Immature natural killer cell (primary cell): ENCODE measurements around the gene SMIM5. TPM values are rescaled to one million over a fixed set of nuclear protein-coding genes. Genes with fewer than 3 reads are reported as not detected.
A peak's percentile ranks its signal among the peaks of the same experiment; 100 is the strongest.
"Not testable (repeated sequence)": the region's sequence is repeated elsewhere in the genome, so short reads cannot be mapped to it uniquely, and the experiment has no call there.

ENCODE experiments used
- DNase-seq, 3 donors: peaks; one replicate each; pipeline ENCODE4 v3.0.0; 2022; ENCODE audit warnings: mixed read lengths in 1 of 3
- H3K27ac Mint-ChIP-seq, 6 donors: one replicate each; pipeline ENCODE4 v1.8.0; 2020; ENCODE audit warnings: mixed read lengths in 6 of 6, mild to moderate bottlenecking in 5 of 6, inconsistent platforms in 4 of 6, moderate library complexity in 3 of 6
- H3K27me3 Mint-ChIP-seq, 3 donors: one replicate each; pipeline ENCODE4 v1.8.0; 2020 to 2021; ENCODE audit warnings: low read depth in 3 of 3, mild to moderate bottlenecking in 3 of 3, mixed read lengths in 3 of 3, moderate library complexity in 3 of 3, inconsistent platforms in 1 of 3
- H3K36me3 Mint-ChIP-seq, 3 donors: one replicate each; pipeline ENCODE4 v1.8.0; 2020; ENCODE audit warnings: mixed read lengths in 3 of 3, inconsistent platforms in 2 of 3, mild to moderate bottlenecking in 2 of 3
- H3K4me1 Mint-ChIP-seq, 2 donors: one replicate each; pipeline ENCODE4 v1.8.0; 2020; ENCODE audit warnings: inconsistent platforms in 2 of 2, mild to moderate bottlenecking in 2 of 2, mixed read lengths in 2 of 2, moderate library complexity in 1 of 2
- H3K4me3 Mint-ChIP-seq, 5 donors: one replicate each; pipeline ENCODE4 v1.8.0; 2020; ENCODE audit warnings: mild to moderate bottlenecking in 5 of 5, mixed read lengths in 5 of 5, inconsistent platforms in 3 of 5, moderate library complexity in 3 of 5
- H3K9me3 Mint-ChIP-seq, 6 donors: one replicate each; pipeline ENCODE4 v1.8.0; 2020; ENCODE audit warnings: mild to moderate bottlenecking in 6 of 6, mixed read lengths in 6 of 6, inconsistent platforms in 4 of 6, moderate library complexity in 3 of 6
- polyA plus RNA-seq, 3 donors: library from polyadenylated mRNA; unstranded; fragments of 300-500 nt; fragmentation: Illumina TruSeq; gene quantifications; one replicate each; pipeline ENCODE4 v1.2.3, GENCODE V29; 2021

The SMIM5 gene
- polyA plus RNA-seq, 3 donors from 2014 or later, result 1.1 TPM; not detected in 2

- Mint-ChIP-seq H3K36me3 (no peaks in the 10 kb centered on the region), H3K4me1 (peaks cover 1 to 6% of the 10 kb centered on the region in 2 donors), H3K27ac (peak overlapping the region in 1 of 6 donors; percentile 26), H3K4me3 (no peak overlapping the region), H3K9me3 (no peaks in the 10 kb centered on the region), H3K27me3 (peaks cover 0 to 3% (median 3%) of the 10 kb centered on the region in 3 donors)
- DNase-seq, result no peak
Observed at GRCh38 chr17:75635610-75636202, 2.5 kb downstream of the SMIM5 start.

- H3K27ac Mint-ChIP-seq, result peak overlapping the region in 1 of 6 donors; percentile 14
- H3K4me1 Mint-ChIP-seq, result peaks cover 1 to 6% of the 10 kb centered on the region in 2 donors
- no peaks in the 10 kb centered on the region for H3K36me3 Mint-ChIP-seq
- no peak for DNase-seq
- H3K4me3 Mint-ChIP-seq, result no peak overlapping the region
- no peaks in the 10 kb centered on the region for H3K9me3 Mint-ChIP-seq
- H3K27me3 Mint-ChIP-seq, result peaks cover 0 to 3% (median 3%) of the 10 kb centered on the region in 3 donors
Observed at GRCh38 chr17:75636381-75637142, 3.3 kb downstream of the SMIM5 start.

DNA sequence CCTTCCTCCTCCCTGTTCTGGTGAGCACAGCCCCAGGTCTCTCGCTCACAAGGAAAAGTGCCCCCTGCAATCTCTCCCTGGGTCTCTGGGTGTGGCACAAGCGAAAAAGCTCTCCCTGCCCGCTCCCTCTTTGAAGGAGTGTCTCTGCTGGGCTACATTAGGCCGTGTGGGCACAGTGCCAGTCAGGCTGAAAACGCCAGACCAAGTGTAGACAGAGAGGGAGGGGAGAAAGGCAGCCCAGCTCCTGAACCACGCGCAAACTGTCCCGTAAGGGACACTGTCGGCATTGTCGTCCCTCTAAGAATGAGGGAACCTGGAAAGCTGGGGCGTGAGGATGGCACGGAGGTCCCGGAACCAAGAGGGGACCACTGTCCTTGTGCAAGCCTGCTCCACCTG is 3.9 kb downstream of the SMIM5 start:
- H3K27ac Mint-ChIP-seq, result no peak overlapping the region
- no peaks in the 10 kb centered on the region for H3K9me3 Mint-ChIP-seq
- H3K27me3 Mint-ChIP-seq, result peaks cover 0 to 3% (median 3%) of the 10 kb centered on the region in 3 donors
- no peak for DNase-seq
- no peak overlapping the region for H3K4me3 Mint-ChIP-seq
- H3K4me1 Mint-ChIP-seq, result peaks cover 1 to 6% of the 10 kb centered on the region in 2 donors
- no peaks in the 10 kb centered on the region for H3K36me3 Mint-ChIP-seq

GRCh38 chr17:75637551-75637950 is 4.3 kb downstream of the SMIM5 start:
- no peak overlapping the region for H3K27ac Mint-ChIP-seq
- H3K4me1 Mint-ChIP-seq, result peaks cover 1 to 6% of the 10 kb centered on the region in 2 donors
- peaks cover 0 to 3% (median 3%) of the 10 kb centered on the region in 3 donors for H3K27me3 Mint-ChIP-seq
- no peaks in the 10 kb centered on the region for H3K9me3 Mint-ChIP-seq
- DNase-seq, result no peak
- no peak overlapping the region for H3K4me3 Mint-ChIP-seq
- H3K36me3 Mint-ChIP-seq, result no peaks in the 10 kb centered on the region

- not testable (repeated sequence) for H3K36me3 Mint-ChIP-seq, H3K4me1 Mint-ChIP-seq, DNase-seq, H3K4me3 Mint-ChIP-seq, H3K27me3 Mint-ChIP-seq, H3K9me3 Mint-ChIP-seq, H3K27ac Mint-ChIP-seq
Observed at GRCh38 chr17:75638039-75638438, 4.8 kb downstream of the SMIM5 start.

DNA sequence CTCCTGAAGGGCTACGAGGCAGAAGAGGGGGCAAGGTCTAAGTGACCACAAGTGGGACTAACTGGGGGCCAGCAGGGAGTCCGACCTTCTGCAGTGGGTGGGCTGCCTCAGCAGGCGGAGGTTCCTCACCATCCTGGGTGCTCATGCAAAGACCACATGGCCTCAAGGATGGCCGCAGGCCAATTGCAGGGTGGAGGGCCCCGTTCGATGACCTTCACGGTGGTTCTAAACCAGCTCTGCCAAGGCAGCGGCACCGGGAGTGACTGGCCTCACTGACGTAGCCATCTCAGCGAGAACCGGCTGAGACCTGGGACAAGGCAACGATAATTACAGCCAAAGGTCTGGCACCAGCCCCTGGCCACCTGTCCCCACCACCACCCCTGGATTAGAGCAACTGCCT is 5.7 kb downstream of the SMIM5 start:
- no peaks in the 10 kb centered on the region for H3K9me3 Mint-ChIP-seq
- no peak overlapping the region for H3K27ac Mint-ChIP-seq
- DNase-seq, result no peak
- H3K4me3 Mint-ChIP-seq, result no peak overlapping the region
- H3K36me3 Mint-ChIP-seq, result no peaks in the 10 kb centered on the region
- peaks cover 0 to 3% (median 1%) of the 10 kb centered on the region in 3 donors for H3K27me3 Mint-ChIP-seq
- peaks cover 0 to under 1% of the 10 kb centered on the region in 2 donors for H3K4me1 Mint-ChIP-seq

DNA sequence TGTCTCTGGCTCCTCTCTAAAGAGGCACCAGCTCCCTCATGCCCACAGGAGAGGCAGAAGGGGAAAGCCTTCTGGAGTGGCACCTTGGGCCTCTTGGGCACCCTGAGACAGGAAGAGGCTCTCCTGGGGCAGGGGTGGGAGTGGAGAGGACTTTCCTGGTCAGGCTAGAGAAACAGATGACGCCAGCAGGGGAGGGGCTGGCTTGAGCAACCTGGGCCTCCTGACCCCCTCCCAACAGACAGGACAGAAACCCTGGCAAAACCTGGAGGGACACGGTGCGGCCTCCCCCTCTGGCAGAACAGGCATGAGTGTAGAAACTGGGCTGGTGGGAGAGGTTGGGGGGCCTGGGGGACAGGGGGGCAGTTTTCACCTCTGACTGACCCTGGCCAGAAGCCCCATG is 6.1 kb downstream of the SMIM5 start:
- no peak overlapping the region for H3K27ac Mint-ChIP-seq
- no peak overlapping the region for H3K4me3 Mint-ChIP-seq
- peaks cover 0 to 3% (median 1%) of the 10 kb centered on the region in 3 donors for H3K27me3 Mint-ChIP-seq
- H3K4me1 Mint-ChIP-seq, result no peaks in the 10 kb centered on the region
- DNase-seq, result no peak
- no peaks in the 10 kb centered on the region for H3K36me3 Mint-ChIP-seq
- H3K9me3 Mint-ChIP-seq, result no peaks in the 10 kb centered on the region

- H3K36me3 Mint-ChIP-seq, result no peaks in the 10 kb centered on the region
- DNase-seq, result no peak
- H3K27ac Mint-ChIP-seq, result no peak overlapping the region
- no peaks in the 10 kb centered on the region for H3K4me1 Mint-ChIP-seq
- H3K9me3 Mint-ChIP-seq, result no peaks in the 10 kb centered on the region
- H3K4me3 Mint-ChIP-seq, result no peak overlapping the region
- peaks cover 0 to 3% (median 1%) of the 10 kb centered on the region in 3 donors for H3K27me3 Mint-ChIP-seq
Observed at GRCh38 chr17:75639771-75640555, 6.7 kb downstream of the SMIM5 start.

DNA sequence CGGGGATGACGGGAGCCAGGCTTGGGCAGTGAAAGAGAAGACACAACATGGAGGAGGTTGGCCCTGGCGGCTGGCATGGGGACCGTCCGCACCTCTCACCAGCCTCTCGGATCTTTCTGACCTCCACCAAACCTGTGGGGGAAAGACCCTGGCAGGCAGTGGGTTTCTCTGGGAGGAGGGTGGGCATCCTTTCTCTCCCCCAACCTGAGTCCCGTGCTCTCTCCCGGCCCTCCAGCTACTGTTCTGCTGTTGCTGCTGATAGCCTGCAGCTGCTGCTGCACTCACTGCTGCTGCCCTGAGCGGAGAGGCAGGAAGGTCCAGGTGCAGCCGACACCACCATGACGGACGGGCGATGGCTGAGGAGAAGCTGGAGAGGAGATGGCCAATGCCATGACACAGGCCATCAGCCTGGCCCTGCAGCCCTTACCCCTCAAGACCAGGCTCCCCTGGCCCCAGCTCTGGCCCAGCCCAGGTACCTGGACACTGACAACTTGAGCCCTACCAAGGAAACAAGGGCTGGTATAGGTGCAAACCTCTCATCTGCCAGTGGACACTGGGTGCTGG is 7.4 kb downstream of the SMIM5 start:
- Mint-ChIP-seq H3K27ac (no peak overlapping the region), H3K4me3 (no peak overlapping the region), H3K9me3 (no peaks in the 10 kb centered on the region)

DNA sequence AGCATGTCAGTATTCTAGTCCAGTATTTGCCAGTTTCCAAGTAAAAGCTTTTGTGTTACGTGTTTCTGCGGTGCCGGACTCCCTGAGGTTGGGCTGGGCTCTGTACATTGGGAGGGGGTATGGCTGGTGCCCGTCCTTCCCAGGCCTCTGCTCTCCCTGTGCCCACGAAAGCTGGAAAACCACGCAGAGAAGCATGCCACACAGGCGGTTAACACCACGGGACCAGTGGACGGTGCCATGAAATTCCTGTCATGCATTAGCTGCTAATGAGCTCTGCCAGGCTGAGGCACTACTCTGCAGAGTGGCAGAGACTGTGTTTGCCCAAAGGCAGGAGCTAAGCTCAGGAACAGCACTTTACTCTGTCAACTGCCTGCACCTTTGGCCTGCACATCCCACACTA is 8.1 kb downstream of the SMIM5 start:
- peaks cover 0 to 3% (median 1%) of the 10 kb centered on the region in 3 donors for H3K27me3 Mint-ChIP-seq
- H3K4me1 Mint-ChIP-seq, result peaks cover 9 to 10% of the 10 kb centered on the region in 2 donors
- H3K27ac Mint-ChIP-seq, result peak overlapping the region in 1 of 6 donors; percentile 53
- no peaks in the 10 kb centered on the region for H3K36me3 Mint-ChIP-seq
- H3K4me3 Mint-ChIP-seq, result no peak overlapping the region
- DNase-seq, result no peak
- H3K9me3 Mint-ChIP-seq, result no peaks in the 10 kb centered on the region

More for the DNA sequence above, 7.4 kb downstream of the SMIM5 start:
- Mint-ChIP-seq H3K36me3 (no peaks in the 10 kb centered on the region), H3K4me1 (peaks cover 3% of the 10 kb centered on the region in 2 donors), H3K27me3 (peaks cover 0 to 3% (median 1%) of the 10 kb centered on the region in 3 donors)
- DNase-seq, result no peak

DNA sequence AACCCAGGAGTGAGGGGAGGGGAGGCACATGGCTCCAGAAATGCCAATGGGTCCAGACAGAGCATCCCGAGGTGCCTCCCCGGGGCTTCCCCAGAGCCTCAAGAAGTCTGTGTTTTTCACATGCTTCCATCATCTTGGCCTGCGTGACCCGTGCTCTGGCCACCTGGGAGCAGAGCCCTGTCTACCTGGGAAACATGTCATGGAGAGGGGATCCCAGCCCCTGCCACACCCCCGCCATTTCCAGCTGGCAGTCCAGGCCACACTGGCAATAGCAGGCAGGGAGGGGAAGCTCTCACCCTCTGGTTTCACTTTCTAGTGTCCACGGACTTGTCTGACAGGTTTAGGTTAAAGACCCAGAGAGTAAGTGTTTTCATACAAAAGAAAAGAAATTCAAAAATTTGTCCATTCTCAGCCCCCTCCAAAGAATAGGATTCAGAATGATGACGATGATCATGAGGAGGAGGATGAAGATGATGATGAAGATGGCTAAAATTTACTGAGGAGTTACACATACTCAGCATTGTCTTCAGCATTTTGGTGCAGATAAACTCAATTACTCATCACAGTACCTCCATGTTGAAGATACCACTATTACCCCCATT is 9.0 kb downstream of the SMIM5 start:
- Mint-ChIP-seq H3K36me3 (no peaks in the 10 kb centered on the region), H3K4me1 (peaks cover 12 to 14% of the 10 kb centered on the region in 2 donors), H3K27me3 (peaks cover 0 to 3% (median 1%) of the 10 kb centered on the region in 3 donors), H3K9me3 (no peaks in the 10 kb centered on the region), H3K27ac (no peak overlapping the region), H3K4me3 (no peak overlapping the region)
- no peak for DNase-seq

DNA sequence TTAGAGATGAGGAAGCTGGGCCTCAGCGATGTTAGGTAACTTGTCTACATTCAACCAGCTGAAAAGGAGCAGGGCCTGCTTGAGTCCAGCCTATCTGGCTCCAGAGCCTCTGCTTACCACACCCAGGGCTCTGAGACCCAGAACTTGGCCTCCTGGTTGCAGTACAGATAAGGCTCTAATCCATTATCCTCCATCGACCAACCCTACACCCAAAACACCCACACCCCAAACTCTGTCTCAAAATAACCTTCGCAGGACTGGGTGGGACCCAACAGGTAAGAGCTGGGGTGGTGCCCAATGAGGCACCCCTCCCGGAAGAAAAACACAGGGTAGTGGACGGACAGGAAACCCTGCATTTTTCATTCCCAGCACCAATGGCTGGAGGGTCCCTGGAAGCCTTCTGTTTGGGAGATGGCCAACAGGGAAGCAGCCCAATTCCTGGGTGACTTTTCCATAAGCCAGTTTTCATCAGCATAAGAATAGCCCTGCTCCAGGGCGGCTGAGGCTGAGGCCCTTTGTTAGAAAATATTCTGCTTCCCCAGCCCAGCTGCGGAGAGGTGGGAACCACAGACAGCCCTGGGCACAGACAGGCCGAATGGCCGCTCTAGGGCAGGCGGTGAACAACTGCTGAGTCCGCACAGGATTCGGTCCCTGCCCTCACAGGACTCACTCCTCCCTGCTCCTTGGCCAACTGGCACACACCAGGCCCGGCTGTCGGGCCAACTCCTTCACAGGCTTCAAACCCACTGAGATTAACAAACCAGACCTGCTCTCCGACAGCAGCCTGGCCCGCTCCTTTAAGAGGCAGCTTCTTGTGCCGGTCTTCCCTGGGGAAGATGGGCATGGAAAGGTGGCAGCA is 9.8 kb downstream of the SMIM5 start:
- Mint-ChIP-seq H3K9me3 (no peaks in the 10 kb centered on the region), H3K4me1 (peaks cover 12 to 14% of the 10 kb centered on the region in 2 donors), H3K4me3 (no peak overlapping the region), H3K36me3 (peaks cover 0 to 4% (median 4%) of the 10 kb centered on the region in 3 donors), H3K27me3 (peaks cover 0 to 3% (median under 1%) of the 10 kb centered on the region in 3 donors), H3K27ac (peak overlapping the region in 1 of 6 donors; percentile 10)
- DNase-seq, result no peak

- H3K27ac Mint-ChIP-seq, result peak overlapping the region in 2 of 6 donors; percentile 4 to 10
- H3K27me3 Mint-ChIP-seq, result peaks cover 0 to 3% (median 2%) of the 10 kb centered on the region in 3 donors
- peaks cover 12 to 14% of the 10 kb centered on the region in 2 donors for H3K4me1 Mint-ChIP-seq
- no peak overlapping the region for H3K4me3 Mint-ChIP-seq
- H3K9me3 Mint-ChIP-seq, result no peaks in the 10 kb centered on the region
- no peak for DNase-seq
- peaks cover 0 to 6% (median 5%) of the 10 kb centered on the region in 3 donors for H3K36me3 Mint-ChIP-seq
Observed at GRCh38 chr17:75643643-75644017, 10.4 kb downstream of the SMIM5 start.
